Amniotic stem cell (primary cell): ENCODE data around the gene CHST11.
"Not testable (repeated sequence)": the region's sequence is repeated elsewhere in the genome, so short reads cannot be mapped to it uniquely, and the experiment has no call there.

Source experiments
- DNase-seq: peaks from one replicate; lab custom pipeline; 2025; lab: John Stamatoyannopoulos, UW

Gene CHST11

DNA sequence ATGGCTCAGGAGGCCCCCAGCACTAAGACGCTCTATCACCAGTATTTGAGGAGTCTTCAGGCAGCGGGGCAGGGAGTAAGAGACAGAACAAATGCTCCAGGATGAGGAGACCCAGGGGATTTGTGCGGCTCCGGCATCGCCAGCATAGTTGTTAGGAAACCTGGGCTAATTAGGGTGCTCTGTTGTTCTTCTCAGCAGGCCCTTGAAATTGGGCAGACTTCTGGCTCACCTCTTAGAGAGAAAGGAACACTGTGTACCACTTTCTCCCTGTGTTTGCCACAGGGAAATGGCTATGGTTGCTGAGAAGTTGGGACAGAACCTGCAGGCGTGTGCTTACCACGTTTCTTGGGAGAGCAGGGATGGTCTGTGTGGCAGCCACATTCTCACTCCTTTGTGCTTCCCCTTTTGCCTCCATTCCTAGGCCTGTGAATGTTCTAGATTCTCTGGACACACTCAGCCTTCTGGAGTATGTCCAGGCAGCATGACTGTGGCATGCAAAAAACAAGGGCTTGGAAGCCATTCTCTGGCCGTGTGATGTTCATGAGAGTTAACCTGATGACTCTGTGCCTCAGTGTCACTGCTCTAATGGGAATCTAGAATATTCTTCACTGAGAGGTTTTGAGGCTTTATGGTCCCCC is 109.0 kb downstream of the CHST11 start:
- no peak for DNase-seq

DNA sequence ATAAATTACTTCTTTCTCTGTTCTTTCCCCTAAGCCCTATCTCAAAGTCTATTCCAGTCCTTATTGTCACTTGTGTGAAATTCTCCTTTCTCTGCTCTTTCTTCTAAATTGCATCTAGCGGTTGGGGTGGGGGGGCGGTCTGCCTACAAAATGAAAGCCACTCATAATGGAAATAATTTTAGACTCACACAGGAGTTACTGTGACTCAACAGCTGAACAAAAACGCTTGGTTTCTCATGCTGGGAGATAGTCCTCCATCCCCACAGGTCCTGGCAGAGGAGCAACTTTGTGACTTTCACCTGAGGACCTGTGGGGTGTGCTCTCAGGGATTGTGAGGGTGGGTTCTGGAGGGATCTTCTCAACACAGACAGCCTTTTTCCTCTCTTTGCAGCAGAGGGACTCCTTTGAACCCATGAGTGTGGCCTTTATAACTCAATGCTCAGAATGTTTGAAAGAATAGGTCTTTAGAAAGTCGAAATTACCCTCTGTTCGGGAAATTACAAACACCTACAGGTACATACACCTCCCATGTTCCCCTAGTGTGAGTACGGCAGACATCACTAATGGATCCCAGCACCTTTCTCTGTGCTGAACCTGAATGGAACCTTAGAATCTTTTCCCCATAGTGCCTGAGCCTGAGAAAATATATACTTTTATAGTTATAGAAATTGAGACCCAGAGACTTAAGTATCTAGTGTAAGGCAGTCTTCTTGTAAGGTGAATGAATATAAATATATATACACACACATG is 109.7 kb downstream of the CHST11 start:
- no peak for DNase-seq

DNA sequence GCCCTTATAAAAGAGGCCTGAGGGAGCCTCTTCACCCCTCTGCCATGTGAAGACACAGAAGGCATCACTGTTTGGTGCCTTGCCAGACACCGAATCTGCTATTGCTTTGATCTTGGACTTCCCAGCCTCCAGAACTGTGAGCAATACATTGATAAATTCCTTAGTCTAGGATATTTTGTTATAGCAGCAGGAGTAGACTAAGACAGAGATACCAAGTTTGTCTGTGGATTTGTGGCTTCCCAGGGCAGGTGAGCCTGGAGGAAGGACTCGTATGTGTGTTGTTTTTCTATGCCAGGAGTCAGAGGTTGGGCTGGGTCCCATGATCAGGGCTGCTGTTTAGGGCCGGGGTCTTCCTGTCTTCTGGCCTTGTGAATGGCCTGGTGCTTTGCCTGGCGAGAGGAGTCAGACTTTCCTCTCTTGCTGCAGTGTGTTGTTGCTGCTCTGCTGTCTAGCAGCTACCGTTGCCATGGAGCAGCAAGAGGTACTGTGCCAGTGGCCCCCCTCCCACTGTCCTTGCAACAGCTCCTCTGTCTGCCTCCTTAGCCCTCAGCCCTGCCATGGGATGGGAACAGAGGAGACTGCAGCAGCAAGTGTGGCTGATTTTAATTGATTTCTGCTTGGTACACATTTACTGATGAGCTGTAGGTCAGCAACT is 111.2 kb downstream of the CHST11 start:
- no peak for DNase-seq

DNA sequence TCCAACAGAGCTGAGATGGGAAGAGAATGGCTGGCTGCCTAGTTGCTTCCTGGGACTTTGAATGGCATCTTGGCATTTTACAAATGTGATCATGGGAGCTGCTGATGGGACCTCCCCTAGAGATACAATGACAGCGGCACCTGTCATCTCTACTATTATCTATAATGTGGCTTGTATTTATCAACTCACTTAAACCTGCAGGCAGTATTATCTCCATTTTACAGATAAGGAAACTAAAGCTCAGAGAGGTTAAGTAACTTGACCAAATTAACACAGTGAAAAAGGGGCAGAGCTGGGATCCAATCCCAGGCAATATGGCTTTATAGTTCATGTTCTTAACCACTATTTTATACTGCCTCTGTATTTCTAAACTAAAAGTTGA is 111.7 kb downstream of the CHST11 start:
- no peak for DNase-seq

DNA sequence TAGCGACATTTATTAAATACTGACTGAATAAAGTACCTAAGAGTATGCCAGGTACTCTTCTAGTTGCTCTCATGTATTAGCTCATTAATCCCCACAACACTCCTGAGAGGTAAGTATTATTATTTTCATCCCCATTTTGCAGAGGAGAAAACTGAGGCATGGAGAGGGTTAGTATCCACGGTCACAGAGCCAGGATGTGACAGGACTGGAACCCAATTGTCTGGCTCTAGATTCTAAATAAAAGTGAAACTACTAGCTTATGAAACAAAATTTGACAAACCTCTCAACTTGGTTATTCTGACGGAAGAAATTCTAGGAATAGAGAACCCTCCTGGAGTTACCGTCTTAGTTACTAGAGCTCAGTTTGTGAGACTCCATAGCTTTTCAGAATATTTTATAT is 112.2 kb downstream of the CHST11 start:
- DNase-seq = no peak

DNA sequence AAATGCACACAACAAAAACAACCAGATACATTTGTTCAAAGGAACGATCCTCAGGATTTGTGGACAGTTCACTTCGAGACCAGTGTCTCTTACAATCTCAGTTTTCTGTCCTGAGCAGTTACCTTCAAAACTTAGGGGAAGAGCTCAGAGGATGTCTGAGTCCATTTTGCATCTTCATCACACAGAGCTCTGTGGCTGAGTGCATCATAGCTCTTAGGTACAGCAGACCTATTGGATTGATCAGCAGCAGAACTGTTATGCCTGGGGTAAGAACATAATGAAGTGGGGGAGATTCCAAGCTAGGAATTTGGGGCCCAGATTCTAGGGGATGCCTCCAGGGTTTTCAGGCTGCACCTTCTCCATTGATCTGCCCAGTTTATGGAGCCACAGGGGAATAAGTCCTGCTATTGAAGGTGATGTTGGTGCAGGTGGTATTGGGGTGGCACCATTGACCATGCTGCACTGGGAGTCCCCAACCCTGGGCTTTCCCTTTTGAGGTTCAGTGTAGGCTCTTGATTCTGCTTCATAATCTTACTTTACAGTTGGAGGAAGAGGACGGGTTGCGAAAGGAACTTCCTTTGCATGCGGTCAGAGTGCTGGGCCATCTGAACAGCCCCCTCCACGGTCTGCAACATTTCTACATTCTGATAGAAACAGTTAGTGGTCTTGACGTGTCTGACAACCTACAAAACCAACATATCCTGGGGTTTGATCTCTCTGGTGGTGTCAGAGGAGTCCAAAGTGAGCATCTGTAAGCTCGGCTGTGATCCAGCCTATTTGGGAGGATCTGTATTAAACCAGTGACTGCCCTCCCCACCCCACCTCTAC is 112.8 kb downstream of the CHST11 start:
- DNase-seq = no peak

DNA sequence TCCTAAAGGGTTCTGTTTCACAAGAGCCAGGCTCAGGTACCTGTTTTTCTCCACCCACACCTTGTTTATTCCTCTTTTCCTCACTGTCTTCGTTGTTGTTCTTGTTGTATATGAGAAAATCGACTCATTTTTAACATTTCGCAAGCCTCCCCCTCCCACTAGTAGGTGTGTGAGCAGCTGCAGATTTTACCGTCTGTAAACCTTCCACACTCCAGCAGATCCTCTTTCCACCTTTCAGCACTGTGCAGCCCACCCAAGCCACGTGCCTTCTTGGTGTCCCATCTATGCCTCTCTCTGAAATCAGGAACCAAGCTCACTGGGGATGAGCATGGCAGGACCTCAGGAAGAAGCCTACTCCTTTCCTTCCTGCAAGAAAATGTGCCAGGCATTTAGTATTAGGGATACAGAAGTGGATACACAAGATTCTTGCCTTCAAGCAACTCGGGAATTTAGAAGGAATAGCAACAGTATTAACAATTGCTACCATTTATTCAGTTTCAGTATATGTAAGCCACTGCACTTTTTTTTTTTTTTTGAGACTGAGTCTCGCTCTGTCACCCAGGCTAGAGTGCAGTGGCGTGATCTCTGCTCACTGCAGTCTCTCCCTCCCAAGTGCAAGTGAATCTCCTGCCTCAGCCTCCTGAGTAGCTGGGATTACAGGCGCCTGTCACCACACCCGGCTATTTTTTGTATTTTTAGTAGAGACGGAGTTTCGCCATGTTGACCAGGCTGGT is 113.6 kb downstream of the CHST11 start:
- DNase-seq = no peak

DNA sequence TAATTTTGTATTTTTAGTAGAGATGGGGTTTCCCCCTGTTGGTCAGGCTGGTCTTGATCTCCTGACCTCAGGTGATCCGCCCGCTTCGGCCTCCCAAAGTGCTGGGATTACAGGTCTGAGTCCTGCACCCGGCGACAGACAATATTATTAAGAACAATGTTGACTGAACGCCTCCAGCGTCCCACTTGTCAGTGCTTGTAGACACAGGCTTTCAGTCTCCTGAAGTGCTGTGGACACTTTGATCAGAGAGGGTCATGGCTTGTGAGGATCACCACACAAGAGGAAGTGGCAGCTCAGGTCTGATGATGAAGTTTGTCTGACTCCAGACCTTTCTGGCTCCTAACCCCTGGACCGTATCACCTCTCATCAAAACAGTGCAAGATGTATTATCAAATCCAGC is 114.6 kb downstream of the CHST11 start:
- DNase-seq = no peak

DNA sequence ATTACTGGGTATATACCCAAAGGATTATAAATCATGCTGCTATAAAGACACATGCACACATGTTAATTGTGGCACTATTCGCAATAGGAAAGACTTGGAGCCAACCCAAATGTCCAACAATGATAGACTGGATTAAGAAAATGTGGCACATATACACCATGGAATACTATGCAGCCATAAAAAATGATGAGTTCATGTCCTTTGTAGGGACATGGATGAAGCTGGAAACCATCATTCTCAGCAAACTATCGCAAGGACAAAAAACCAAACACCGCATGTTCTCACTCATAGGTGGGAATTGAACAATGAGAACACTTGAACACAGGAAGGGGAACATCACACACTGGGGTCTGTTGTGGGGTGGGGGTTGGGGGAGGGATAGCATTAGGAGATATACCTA is 117.6 kb downstream of the CHST11 start:
- not testable (repeated sequence) for DNase-seq

DNA sequence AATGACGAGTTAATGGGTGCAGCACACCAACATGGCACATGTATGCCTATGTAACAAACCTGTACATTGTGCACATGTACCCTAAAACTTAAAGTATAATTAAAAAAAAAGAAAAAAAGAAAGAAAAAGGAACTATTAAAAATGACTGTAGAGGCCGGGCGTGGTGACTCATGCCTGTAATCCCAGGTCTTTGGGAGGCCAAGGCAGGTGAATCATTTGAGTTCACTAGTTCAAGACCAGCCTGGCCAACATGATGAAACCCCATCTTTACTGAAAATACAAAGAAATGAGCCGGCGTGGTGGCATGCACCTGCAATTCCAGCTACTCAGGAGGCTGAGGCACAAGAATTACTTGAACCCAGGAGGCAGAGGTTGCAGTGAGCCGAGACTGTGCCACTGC is 118.0 kb downstream of the CHST11 start:
- DNase-seq = not testable (repeated sequence)

DNA sequence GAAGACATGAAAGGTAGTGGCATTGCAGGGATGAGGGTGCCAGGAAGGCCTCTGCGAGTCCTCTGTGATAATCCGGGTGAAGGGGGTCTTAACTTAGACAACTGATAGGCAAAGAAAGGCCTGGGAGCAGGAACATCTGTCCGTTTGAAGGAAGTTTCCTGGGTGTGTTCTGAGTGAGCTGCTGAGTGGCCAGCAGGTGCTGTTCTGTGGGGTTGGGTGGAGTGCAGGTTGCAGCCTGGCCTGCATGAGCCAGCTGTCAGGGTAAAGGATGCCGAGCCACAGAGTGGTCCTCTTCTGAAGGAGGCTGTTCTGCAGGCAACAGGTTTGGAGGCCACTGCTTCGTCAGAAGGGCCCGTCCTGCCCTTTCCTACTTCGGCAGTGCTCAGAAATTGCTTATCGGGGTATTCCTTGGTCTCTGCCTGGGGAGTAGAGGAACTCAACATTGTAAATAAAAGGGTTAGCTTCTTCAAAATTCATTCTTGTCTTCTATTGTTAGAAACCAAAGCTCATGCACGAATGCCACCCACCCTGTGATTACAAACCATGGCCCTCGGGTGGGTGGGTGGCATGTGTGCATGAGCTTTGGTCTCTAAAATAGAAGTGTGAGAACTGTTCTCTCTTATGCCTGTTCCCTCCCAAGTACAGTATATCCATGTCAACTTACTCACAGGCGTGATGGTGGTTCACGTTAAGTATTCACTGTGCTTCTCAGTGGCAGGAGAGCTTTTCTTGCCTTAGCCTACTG is 118.9 kb downstream of the CHST11 start:
- DNase-seq = no peak

DNA sequence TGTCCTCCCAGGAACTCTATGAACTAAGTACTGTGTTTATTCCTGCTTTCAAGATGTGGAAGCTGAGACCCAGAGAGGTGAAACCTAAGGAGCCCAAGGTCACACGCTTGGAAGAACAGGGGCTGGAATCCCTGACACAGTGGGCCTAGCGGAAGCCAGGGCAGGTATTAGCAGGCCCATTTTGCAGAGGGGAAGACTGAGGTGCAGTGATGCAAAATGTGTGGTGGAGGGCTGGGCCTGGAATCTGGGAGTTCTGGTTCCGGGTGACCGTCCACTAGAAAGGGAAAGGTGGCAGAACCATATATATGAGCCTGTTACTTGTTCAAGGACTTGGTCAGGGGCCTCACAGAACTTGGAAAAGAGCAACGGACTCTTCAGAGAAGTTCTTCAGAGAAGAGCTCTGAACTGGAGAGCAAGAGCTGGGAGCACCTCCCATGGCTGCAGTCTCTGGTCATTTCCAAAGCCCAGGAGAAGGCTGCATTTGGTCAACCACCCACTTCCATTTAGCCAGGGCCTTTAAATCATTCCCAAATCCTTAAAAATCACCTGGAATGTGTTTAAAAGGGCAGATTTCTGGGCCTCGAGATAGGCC is 119.5 kb downstream of the CHST11 start:
- no peak for DNase-seq

DNA sequence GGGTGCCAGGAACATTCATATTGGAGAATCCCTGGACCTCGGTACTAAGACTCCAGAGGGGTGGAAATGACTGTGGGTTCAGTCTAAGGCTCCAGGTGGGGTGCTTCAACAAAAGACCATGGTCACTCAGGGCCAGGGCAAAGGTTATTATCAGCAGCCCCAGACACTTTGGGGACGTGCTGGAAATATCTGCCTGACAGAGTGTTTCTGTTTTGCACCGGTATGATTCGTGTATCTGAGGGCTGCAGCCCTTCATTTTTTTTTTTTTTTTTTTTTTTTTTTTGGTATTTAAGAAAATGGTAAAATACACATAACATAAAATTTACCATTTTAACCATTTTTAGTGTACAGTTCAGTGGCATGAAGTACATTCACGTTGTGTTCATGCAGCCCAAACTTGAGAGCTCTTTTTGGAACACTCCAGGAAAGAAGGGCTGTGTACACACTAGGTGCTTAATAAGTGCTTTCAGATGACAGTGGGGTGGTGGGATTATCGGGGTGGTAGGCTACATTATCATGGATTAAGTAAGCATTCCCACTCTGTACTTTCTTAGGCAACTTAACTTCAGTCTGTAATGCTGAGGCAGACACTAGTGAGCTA is 120.3 kb downstream of the CHST11 start:
- DNase-seq = no peak

DNA sequence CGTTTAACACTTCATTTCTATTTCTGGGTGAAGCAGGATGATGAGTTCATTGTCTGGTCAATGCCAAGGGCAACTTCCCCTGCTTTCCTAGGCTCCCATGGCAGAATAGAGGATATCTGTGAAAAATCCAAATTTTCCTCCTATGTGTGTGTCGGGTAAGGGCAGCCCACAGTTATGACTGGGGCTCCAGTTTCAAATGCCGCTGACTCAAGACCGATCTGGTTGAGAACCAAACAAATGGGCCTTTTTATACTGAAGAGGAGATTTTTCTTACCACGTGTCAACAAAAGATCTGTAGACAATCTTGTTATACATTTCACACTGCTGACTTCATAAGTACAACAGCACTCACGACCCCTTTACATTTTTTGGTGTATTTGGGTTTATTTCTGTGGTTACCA is 120.8 kb downstream of the CHST11 start:
- DNase-seq = no peak

DNA sequence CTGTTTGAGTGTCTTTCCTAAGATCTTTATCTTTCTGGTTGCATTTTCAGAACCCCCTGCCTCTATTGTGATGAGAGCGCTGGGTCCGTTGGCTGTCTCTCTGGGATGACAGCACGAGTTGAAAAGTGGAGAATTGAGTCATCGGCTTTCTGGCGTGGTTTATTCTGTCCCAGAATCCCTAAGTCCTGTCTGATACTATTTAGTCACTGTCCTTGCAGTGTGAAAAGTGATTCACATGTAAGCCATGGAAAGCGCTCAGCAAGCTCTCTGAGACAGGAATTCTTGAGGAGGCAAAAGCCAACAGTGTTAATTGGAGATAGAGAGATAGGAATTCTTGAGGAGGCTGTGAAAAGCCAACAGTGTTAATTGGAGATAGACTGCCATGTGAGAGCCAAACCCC is 121.7 kb downstream of the CHST11 start:
- peak; percentile 74 for DNase-seq

DNA sequence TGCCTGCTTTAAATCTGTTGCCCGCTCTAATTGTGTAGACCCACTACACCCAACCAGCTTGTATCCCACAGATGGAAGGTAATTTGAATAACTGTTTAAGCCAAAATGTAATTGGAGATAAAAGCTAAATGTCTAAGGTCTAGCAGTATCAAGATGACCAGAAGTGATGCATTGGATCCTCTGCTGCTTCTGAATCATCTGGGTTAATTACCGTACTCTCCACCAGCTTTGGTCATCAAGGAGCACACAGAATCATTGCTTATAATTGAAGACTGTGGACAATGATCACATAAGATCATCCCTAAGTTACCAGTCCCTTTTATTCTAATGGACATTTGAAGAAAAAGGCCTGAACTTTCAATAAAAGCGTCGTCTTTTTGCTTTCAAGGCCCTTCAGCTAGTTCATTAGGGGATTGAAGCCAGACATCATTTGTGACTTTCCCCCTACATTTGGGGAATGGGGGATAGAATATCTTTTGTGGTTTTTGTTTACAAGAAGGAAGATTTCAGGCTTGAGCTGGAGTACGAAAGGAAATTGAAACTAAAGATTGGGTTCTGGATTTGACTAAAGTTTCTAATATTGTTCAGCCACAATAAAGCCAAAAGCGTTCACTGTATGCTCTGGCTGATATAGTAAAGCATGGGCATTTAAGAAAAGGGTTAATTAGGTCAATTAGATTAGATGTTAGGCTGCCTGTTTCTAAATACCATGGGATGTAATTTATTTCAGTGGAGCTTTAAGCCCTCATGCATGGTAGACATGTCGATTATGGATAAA is 123.2 kb downstream of the CHST11 start:
- DNase-seq = no peak

DNA sequence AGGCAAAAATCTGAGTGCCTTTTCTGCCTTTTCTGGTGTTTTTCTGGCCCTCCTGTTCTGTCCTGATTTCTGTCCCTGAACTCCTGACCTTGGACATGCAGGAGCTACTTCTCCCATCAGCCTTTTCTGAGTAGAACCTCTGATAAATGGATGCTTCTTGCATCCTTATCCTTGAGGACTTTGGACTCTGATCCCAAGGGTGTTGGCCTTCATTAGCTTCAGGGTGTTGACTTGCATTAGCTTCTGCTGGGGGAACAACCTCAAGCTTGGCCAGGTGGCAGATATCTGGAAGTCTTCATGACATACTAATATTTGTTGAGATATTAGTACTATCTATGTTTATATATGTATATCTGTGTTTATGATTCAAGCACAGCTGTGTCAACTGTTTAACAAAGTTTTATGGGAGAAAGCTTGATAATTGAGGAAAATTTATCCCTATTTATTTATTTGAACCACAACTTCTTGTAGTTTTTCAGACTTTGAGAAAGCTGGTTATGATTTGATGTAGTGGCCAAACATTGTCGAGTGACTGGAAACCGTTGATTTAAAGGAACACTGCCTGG is 124.3 kb downstream of the CHST11 start:
- no peak for DNase-seq

DNA sequence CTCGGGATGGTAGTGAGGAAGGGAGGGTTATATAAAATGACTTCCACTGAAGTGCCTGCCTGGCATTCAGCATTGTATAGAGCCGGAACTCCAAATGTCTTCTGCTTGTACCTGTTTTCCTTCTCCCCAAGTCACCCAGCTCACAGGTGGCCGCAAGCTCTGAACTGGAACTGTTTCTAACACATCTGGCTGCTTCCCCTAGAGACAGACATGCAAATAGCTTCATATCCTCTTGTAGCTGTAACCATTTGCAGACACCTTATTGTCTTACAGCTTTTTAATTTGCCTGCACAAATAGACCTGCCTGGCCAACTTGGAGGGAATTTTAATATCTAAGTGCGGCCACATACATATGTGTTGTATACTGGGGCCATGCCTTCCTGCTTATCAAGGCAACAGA is 126.0 kb downstream of the CHST11 start:
- no peak for DNase-seq

DNA sequence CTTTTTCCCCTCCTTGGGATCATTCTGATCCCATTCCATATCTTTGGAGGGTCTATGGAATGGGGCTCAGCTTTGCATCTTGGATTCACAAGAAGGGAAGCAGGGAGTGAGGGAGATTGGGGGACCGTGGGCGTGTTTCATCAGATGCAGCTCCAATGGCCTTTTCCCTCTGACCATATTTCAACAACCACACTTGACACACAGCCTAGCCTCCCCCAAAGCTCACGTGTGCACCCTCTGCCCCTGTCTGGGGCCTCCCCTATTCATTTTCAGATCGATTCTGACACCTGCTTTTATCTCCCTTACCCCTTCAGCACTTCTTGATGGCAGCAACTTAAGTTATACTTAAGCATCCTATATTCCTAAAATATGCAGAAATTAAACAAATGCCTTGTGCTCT is 126.6 kb downstream of the CHST11 start:
- no peak for DNase-seq
